NCI-H146 (cell line): Measurements from ENCODE around the gene RPTOR.
A peak's percentile ranks its signal among the peaks of the same experiment; 100 is the strongest.

Experiments
- DNase-seq: peaks from one replicate; lab custom pipeline; 2025; lab: John Stamatoyannopoulos, UW

RPTOR gene

DNA sequence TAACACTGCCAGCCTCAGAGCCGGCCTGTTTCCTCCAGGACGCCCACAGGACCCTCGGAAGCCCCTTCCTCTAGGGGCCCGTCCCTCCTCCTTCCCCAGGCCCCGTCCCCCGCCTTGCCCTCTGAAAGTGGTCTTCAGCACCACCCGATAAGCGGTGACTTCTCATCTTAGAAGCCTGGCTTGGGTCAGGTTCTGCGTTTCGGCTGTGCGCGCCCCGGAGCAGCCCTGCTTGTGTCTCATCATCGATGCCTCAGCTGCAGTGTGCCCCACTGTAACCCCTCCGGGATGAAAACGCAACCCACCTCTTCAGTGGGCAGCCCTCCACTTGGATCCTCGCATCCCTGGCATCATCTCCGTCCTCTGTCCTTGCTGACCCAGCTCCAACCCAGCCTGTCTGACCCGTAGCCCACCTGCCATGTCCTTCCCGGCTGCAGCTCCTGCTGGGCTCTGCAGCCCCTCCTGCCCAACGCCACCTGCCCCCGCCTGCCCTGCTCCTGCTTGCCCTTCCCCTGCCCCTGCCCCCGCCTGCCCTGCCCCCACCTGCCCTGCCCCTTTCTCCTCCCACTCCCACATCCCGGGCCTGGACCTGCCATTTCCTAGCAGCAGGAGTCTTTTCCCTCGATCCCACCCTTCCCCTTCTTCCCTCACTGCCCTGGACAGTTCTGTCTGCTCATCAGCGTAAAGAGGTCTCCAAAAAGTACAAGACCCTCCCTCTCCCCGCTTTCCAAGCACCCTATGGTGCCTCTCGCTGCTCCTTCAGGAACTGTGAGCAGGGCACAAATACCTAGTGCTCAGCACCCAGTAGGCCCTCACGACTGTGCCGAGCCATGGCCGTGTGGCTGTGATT lies 334.5 kb downstream of the RPTOR start:
- DNase-seq: no peak

- no peak for DNase-seq
Measured at GRCh38 chr17:80879723-80880647, 335.3 kb downstream of the RPTOR start.

DNA sequence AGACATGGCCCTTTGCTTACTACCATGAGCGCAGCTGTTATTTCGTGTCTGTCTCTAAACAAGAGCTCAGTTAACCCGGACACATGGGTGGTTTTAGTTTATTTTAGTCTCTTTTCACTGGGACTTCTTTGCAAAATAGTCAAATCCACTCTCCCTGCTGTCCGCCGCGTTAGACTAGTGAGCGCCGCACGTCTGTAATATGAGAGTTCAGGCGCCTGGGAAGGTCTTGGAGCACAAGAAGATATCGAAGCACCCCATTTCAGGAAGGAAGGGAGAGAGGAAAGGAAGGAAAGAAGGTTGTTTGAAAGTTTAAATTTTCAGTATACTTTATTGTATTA lies 336.0 kb downstream of the RPTOR start:
- DNase-seq: no peak

GRCh38 chr17:80881306-80881705 lies 336.7 kb downstream of the RPTOR start:
- DNase-seq: no peak

GRCh38 chr17:80882323-80882722 lies 337.7 kb downstream of the RPTOR start:
- DNase-seq: no peak

GRCh38 chr17:80882926-80883685 lies 338.5 kb downstream of the RPTOR start:
- no peak for DNase-seq

GRCh38 chr17:80883831-80884735 lies 339.4 kb downstream of the RPTOR start:
- DNase-seq: no peak

DNA sequence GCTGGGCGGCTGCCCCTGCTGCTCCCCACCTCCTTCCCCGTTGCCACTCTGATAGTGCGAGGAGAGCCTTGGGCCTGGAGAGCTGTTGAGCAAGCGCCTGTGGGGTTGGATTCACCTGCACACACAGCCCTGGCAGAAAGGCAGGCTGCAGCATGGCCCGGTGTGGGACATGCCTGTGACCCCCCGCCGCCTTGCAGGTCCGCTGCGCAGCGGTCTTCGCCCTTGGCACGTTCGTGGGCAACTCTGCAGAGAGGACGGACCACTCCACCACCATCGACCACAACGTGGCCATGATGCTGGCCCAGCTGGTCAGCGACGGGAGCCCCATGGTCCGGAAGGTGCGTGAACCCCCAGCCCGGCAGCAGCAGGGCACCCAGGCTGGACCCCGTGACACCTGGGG lies 340.2 kb downstream of the RPTOR start:
- no peak for DNase-seq

- DNase-seq: no peak
Measured at GRCh38 chr17:80885947-80886582, 341.4 kb downstream of the RPTOR start.

- DNase-seq: peak; percentile 67
Measured at GRCh38 chr17:80886641-80887573, 342.3 kb downstream of the RPTOR start.

GRCh38 chr17:80887639-80888175 lies 343.1 kb downstream of the RPTOR start:
- no peak for DNase-seq

DNA sequence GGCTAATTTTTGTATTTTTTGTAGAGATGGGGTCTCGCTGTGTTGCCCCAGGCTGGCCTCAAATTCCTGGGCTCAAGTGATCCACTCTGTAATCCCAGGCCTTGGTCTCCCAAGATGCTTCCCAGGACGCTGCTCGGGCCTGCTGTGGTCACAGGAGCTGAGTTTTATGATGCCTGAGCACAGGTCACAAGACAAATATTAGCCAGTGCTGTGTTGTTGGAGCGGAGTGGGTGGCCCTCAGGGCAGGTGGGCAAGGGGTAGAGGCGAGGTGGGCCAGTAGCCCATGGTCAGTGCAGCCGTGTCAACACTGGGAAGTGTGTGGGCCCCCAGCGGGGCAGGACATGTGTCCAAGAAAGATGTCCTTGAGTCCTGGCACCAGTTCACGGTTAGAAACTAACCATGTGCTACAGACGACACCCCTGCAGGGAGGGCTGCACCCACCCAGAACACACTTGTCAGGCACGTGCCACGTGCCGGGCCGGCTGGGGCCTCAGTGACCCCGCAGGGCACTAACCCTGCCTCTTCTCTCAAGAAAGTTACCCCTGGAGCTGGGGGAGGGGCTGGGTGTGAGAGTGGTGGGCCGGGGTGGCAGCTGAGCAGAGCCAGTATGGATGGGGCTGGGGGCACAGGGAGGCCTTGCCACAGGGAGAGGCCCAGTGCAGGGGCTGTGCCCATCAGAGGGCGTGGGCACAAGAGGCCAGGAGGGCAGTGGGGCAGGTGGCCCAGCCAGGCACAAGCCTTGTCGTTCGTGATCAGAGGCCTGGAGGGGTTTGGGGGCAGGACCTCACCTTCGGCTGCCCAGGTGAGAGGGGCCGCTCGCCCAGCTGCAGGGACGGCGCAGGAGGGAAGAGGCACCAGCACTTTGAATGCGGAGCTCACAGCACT lies 343.9 kb downstream of the RPTOR start:
- no peak for DNase-seq

- no peak for DNase-seq
Measured at GRCh38 chr17:80889231-80890195, 344.9 kb downstream of the RPTOR start.

DNA sequence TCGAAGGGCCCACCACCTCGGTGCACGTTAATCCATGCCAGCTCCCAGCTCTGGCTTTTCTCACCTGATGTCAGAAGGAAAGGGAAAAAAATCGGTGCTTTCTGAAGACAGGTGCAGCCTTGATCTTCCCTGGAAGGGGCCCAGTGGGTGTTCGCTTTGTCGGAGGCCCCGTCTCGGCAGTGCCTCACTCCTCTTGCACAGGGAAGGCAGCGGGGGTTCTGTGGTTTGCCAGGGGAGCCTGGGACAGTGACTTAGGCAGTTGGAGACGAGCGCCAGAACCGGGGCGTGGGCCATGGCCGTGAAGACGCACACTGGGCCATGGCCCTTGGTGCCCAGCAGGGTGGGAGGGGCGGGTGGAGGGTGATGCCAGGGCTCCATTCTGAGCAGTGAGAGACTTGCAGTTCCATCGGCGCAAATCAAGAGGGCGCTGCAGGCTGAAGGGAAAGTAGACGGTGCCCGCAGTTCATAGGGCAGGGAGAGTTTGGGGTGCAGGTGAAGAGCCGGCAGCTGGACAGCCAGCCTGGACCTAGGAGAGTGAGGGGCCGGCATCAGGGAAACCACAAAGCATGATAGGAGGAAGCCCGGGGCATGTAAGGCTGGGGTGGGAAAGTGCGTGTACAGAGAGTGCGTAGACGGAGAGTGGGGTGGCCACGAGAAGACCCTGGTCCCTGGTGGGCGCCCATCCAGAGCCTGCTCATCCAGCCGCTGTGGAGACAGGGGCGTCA lies 345.7 kb downstream of the RPTOR start:
- DNase-seq: no peak

- no peak for DNase-seq
Measured at GRCh38 chr17:80890921-80891396, 346.3 kb downstream of the RPTOR start.

GRCh38 chr17:80891397-80892018 lies 346.9 kb downstream of the RPTOR start:
- peak; percentile 11 for DNase-seq
